NCI-H2081 (cell line): ENCODE measurements around the gene TOR1A.
"Not testable (repeated sequence)": the region's sequence is repeated elsewhere in the genome, so short reads cannot be mapped to it uniquely, and the experiment has no call there.

Experiments
- DNase-seq, 2 experiments: peaks; one replicate each; lab custom pipeline; 2025; lab: John Stamatoyannopoulos, UW

Gene TOR1A

GRCh38 chr9:129781981-129782380, 42.0 kb downstream of the TOR1A start:
- DNase-seq = no peak

GRCh38 chr9:129781131-129781530, 42.8 kb downstream of the TOR1A start:
- no peak for DNase-seq

GRCh38 chr9:129779560-129780190, 44.3 kb downstream of the TOR1A start:
- DNase-seq = no peak

GRCh38 chr9:129778469-129778868, 45.5 kb downstream of the TOR1A start:
- DNase-seq = no peak

GRCh38 chr9:129777769-129778130, 46.2 kb downstream of the TOR1A start:
- no peak for DNase-seq

- DNase-seq = no peak
Measured at GRCh38 chr9:129776938-129777768, 46.8 kb downstream of the TOR1A start.

GRCh38 chr9:129776566-129776937, 47.4 kb downstream of the TOR1A start:
- no peak for DNase-seq

- not testable (repeated sequence) for DNase-seq
Measured at GRCh38 chr9:129776096-129776495, 47.8 kb downstream of the TOR1A start.

- no peak for DNase-seq
Measured at GRCh38 chr9:129775448-129775798, 48.5 kb downstream of the TOR1A start.

- DNase-seq = peak in 1 of 2 experiments; percentile 12
Measured at GRCh38 chr9:129774791-129775447, 49.0 kb downstream of the TOR1A start.

- DNase-seq = no peak
Measured at GRCh38 chr9:129773262-129774048, 50.5 kb downstream of the TOR1A start.

- no peak for DNase-seq
Measured at GRCh38 chr9:129770741-129771140, 53.2 kb downstream of the TOR1A start.

- DNase-seq = no peak
Measured at GRCh38 chr9:129769669-129770068, 54.3 kb downstream of the TOR1A start.

- no peak for DNase-seq
Measured at GRCh38 chr9:129768486-129768885, 55.5 kb downstream of the TOR1A start.

GRCh38 chr9:129765764-129766317, 58.1 kb downstream of the TOR1A start:
- DNase-seq = no peak

GRCh38 chr9:129762985-129763926, 60.7 kb downstream of the TOR1A start:
- DNase-seq = no peak
